HEK293 (cell line): ENCODE results near the gene JCHAIN.

ENCODE experiments used
- GLIS2 ChIP-seq: fragments of 450-650 bp; formaldehyde crosslinking; IDR thresholded peaks from 2 replicates; pipeline ENCODE4 v1.5.1; 2016; ENCODE audit warnings: missing biosample characterization, missing genetic modification characterization
- HOXC10 ChIP-seq: sonication (generic); formaldehyde crosslinking; IDR thresholded peaks from 2 replicates; pipeline ENCODE4 v1.8.1; 2023; ENCODE audit warnings: mild to moderate bottlenecking, missing genetic modification reagents
- KLF9 ChIP-seq: fragments of 450-650 bp; formaldehyde crosslinking; IDR thresholded peaks from 2 replicates; pipeline ENCODE4 v1.5.1; 2016; ENCODE audit warnings: missing biosample characterization, missing genetic modification characterization, low read depth
- WT1 ChIP-seq: fragments of 450-650 bp; formaldehyde crosslinking; IDR thresholded peaks from 2 replicates; pipeline ENCODE4 v1.5.1; 2016; ENCODE audit warnings: missing biosample characterization, missing genetic modification characterization
- ZFP41 ChIP-seq: fragments of 450-650 bp; formaldehyde crosslinking; IDR thresholded peaks from 2 replicates; pipeline ENCODE4 v1.5.1; 2016; ENCODE audit warnings: missing biosample characterization, missing genetic modification characterization, borderline replicate concordance
- ZFP69B ChIP-seq: fragments of 450-650 bp; formaldehyde crosslinking; IDR thresholded peaks from 2 replicates; pipeline ENCODE4 v1.5.1; 2016; ENCODE audit warnings: missing biosample characterization, missing genetic modification characterization
- ZNF302 ChIP-seq: fragments of 450-650 bp; formaldehyde crosslinking; IDR thresholded peaks from 2 replicates; pipeline ENCODE4 v1.5.1; 2016; ENCODE audit warnings: missing biosample characterization, missing genetic modification characterization, low read depth
- ZNF350 ChIP-seq: fragments of 450-650 bp; formaldehyde crosslinking; IDR thresholded peaks from 2 replicates; pipeline ENCODE4 v1.5.0; 2017; ENCODE audit warnings: missing biosample characterization, mild to moderate bottlenecking, missing genetic modification characterization
- ZNF473 ChIP-seq: fragments of 450-650 bp; formaldehyde crosslinking; IDR thresholded peaks from 2 replicates; pipeline ENCODE4 v1.5.1; 2017; ENCODE audit warnings: missing biosample characterization, missing genetic modification characterization
- ZNF48 ChIP-seq: fragments of 450-650 bp; formaldehyde crosslinking; IDR thresholded peaks from 2 replicates; pipeline ENCODE4 v1.5.1; 2016; ENCODE audit warnings: missing biosample characterization, missing genetic modification characterization
- ZNF654 ChIP-seq: fragments of 450-650 bp; formaldehyde crosslinking; IDR thresholded peaks from 2 replicates; pipeline ENCODE4 v1.5.1; 2016; ENCODE audit warnings: low read depth, missing biosample characterization, missing genetic modification characterization
- ZSCAN23 ChIP-seq: fragments of 450-650 bp; formaldehyde crosslinking; IDR thresholded peaks from 2 replicates; pipeline ENCODE4 v1.5.1; 2016; ENCODE audit warnings: missing biosample characterization, missing genetic modification characterization
- TF ChIP-seq, protein P1 (sequence below): fragments of 450-650 bp; formaldehyde crosslinking; IDR thresholded peaks from 2 replicates; pipeline ENCODE4 v1.5.1; 2017; ENCODE audit warnings: missing biosample characterization, missing genetic modification characterization
- TF ChIP-seq, protein P2 (sequence below): fragments of 450-650 bp; formaldehyde crosslinking; IDR thresholded peaks from 2 replicates; pipeline ENCODE4 v1.5.1; 2016; ENCODE audit warnings: missing biosample characterization, missing genetic modification characterization
- TF ChIP-seq, protein P3 (sequence below): sonication (generic); formaldehyde crosslinking; IDR thresholded peaks from 2 replicates; pipeline ENCODE4 v1.8.1; 2022; ENCODE audit warnings: mild to moderate bottlenecking, moderate library complexity, missing genetic modification reagents
- TF ChIP-seq, protein P4 (sequence below): fragments of 450-650 bp; formaldehyde crosslinking; IDR thresholded peaks from 2 replicates; pipeline ENCODE4 v1.5.1; 2016; ENCODE audit warnings: missing biosample characterization, missing genetic modification characterization, borderline replicate concordance
- TF ChIP-seq, protein P5 (sequence below): fragments of 450-650 bp; formaldehyde crosslinking; IDR thresholded peaks from 2 replicates; pipeline ENCODE4 v1.5.1; 2016; ENCODE audit warnings: missing biosample characterization, missing genetic modification characterization
- TF ChIP-seq, protein P6 (sequence below): fragments of 450-650 bp; formaldehyde crosslinking; IDR thresholded peaks from 2 replicates; pipeline ENCODE4 v1.5.1; 2016; ENCODE audit warnings: missing biosample characterization, missing genetic modification characterization, borderline replicate concordance
- TF ChIP-seq, protein P7 (sequence below): fragments of 450-650 bp; formaldehyde crosslinking; IDR thresholded peaks from 2 replicates; pipeline ENCODE4 v1.5.1; 2016; ENCODE audit warnings: missing biosample characterization, missing genetic modification characterization

JCHAIN gene

DNA sequence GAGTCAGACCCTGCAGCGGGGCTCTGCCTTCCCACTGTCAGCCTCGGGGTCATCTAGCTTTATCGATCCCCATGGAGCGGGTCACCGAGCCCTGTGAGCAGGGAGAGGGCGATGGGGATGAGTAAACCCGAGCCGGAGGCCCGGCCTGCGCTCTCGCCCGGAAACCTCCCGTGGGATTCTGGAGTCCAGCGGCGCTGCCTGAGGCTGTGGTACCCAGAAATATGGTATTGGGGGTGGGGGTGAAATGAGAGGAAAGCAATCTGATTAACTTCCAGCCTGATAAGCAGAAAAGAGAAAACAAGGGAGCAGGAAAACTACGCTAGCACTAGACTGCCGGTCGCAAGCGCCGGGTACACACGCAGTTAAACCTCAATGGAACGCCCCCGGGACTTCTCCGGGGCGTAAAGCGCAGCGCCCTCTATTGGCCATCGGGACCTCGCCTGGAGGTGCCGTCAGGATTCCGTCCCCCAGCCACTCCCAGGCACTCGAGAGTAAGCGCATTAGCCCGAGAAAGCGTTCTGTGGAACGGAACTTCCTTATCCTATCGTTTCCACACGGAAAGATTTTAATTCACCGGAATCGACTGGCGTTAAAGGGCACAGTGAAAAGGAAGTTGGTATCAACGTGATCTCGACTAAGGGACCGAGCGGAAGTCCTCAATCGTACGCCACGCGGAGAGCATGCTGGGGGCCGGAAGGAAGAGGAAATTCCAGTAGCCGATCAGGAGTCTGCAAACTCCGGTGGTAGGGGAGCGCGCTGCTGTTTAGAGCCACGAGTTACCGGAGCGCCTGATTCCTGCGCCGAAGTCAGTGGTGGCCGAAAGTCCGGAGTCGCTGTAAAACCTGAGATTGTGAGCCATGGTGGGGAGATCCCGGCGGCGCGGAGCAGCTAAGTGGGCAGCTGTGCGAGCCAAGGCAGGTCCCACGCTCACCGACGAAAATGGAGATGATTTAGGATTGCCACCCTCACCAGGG lies 21.8 kb upstream of the JCHAIN start, which contains the start of gene UTP3 (continued):
- TF ChIP-seq, protein P1, sequence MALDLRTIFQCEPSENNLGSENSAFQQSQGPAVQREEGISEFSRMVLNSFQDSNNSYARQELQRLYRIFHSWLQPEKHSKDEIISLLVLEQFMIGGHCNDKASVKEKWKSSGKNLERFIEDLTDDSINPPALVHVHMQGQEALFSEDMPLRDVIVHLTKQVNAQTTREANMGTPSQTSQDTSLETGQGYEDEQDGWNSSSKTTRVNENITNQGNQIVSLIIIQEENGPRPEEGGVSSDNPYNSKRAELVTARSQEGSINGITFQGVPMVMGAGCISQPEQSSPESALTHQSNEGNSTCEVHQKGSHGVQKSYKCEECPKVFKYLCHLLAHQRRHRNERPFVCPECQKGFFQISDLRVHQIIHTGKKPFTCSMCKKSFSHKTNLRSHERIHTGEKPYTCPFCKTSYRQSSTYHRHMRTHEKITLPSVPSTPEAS = peak; percentile 63; the same call in 1 of the 2 replicates
- TF ChIP-seq ZNF302 (tag by site-specific recombination) = no peak
- TF ChIP-seq ZNF350 (tag by site-specific recombination) = no peak
- TF ChIP-seq, protein P2, sequence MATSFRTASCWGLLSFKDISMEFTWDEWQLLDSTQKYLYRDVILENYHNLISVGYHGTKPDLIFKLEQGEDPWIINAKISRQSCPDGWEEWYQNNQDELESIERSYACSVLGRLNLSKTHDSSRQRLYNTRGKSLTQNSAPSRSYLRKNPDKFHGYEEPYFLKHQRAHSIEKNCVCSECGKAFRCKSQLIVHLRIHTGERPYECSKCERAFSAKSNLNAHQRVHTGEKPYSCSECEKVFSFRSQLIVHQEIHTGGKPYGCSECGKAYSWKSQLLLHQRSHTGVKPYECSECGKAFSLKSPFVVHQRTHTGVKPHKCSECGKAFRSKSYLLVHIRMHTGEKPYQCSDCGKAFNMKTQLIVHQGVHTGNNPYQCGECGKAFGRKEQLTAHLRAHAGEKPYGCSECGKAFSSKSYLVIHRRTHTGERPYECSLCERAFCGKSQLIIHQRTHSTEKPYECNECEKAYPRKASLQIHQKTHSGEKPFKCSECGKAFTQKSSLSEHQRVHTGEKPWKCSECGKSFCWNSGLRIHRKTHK (tag by site-specific recombination) = no peak
- peak; percentile 40; the same call in 1 of the 2 replicates for TF ChIP-seq WT1 (tag by site-specific recombination)
- peak; percentile 52; the same call in 1 of the 2 replicates for TF ChIP-seq GLIS2
- peak; percentile 69 for TF ChIP-seq KLF9 (tag by site-specific recombination)
- TF ChIP-seq, protein P3, sequence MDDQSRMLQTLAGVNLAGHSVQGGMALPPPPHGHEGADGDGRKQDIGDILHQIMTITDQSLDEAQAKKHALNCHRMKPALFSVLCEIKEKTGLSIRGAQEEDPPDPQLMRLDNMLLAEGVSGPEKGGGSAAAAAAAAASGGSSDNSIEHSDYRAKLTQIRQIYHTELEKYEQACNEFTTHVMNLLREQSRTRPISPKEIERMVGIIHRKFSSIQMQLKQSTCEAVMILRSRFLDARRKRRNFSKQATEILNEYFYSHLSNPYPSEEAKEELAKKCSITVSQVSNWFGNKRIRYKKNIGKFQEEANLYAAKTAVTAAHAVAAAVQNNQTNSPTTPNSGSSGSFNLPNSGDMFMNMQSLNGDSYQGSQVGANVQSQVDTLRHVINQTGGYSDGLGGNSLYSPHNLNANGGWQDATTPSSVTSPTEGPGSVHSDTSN (CRISPR knock-in tag) = no peak
- peak; percentile 52; the same call in 1 of the 2 replicates for TF ChIP-seq ZNF654 (tag by site-specific recombination)
- TF ChIP-seq ZNF48 = no peak
- no peak for TF ChIP-seq ZNF473 (tag by site-specific recombination)
- peak; percentile 88 for TF ChIP-seq ZFP69B (tag by site-specific recombination)
- TF ChIP-seq, protein P4, sequence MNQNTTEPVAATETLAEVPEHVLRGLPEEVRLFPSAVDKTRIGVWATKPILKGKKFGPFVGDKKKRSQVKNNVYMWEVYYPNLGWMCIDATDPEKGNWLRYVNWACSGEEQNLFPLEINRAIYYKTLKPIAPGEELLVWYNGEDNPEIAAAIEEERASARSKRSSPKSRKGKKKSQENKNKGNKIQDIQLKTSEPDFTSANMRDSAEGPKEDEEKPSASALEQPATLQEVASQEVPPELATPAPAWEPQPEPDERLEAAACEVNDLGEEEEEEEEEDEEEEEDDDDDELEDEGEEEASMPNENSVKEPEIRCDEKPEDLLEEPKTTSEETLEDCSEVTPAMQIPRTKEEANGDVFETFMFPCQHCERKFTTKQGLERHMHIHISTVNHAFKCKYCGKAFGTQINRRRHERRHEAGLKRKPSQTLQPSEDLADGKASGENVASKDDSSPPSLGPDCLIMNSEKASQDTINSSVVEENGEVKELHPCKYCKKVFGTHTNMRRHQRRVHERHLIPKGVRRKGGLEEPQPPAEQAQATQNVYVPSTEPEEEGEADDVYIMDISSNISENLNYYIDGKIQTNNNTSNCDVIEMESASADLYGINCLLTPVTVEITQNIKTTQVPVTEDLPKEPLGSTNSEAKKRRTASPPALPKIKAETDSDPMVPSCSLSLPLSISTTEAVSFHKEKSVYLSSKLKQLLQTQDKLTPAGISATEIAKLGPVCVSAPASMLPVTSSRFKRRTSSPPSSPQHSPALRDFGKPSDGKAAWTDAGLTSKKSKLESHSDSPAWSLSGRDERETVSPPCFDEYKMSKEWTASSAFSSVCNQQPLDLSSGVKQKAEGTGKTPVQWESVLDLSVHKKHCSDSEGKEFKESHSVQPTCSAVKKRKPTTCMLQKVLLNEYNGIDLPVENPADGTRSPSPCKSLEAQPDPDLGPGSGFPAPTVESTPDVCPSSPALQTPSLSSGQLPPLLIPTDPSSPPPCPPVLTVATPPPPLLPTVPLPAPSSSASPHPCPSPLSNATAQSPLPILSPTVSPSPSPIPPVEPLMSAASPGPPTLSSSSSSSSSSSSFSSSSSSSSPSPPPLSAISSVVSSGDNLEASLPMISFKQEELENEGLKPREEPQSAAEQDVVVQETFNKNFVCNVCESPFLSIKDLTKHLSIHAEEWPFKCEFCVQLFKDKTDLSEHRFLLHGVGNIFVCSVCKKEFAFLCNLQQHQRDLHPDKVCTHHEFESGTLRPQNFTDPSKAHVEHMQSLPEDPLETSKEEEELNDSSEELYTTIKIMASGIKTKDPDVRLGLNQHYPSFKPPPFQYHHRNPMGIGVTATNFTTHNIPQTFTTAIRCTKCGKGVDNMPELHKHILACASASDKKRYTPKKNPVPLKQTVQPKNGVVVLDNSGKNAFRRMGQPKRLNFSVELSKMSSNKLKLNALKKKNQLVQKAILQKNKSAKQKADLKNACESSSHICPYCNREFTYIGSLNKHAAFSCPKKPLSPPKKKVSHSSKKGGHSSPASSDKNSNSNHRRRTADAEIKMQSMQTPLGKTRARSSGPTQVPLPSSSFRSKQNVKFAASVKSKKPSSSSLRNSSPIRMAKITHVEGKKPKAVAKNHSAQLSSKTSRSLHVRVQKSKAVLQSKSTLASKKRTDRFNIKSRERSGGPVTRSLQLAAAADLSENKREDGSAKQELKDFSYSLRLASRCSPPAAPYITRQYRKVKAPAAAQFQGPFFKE = no peak
- TF ChIP-seq, protein P5, sequence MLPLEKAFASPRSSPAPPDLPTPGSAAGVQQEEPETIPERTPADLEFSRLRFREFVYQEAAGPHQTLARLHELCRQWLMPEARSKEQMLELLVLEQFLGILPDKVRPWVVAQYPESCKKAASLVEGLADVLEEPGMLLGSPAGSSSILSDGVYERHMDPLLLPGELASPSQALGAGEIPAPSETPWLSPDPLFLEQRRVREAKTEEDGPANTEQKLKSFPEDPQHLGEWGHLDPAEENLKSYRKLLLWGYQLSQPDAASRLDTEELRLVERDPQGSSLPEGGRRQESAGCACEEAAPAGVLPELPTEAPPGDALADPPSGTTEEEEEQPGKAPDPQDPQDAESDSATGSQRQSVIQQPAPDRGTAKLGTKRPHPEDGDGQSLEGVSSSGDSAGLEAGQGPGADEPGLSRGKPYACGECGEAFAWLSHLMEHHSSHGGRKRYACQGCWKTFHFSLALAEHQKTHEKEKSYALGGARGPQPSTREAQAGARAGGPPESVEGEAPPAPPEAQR (tag by site-specific recombination) = peak; percentile 84
- TF ChIP-seq, protein P6, sequence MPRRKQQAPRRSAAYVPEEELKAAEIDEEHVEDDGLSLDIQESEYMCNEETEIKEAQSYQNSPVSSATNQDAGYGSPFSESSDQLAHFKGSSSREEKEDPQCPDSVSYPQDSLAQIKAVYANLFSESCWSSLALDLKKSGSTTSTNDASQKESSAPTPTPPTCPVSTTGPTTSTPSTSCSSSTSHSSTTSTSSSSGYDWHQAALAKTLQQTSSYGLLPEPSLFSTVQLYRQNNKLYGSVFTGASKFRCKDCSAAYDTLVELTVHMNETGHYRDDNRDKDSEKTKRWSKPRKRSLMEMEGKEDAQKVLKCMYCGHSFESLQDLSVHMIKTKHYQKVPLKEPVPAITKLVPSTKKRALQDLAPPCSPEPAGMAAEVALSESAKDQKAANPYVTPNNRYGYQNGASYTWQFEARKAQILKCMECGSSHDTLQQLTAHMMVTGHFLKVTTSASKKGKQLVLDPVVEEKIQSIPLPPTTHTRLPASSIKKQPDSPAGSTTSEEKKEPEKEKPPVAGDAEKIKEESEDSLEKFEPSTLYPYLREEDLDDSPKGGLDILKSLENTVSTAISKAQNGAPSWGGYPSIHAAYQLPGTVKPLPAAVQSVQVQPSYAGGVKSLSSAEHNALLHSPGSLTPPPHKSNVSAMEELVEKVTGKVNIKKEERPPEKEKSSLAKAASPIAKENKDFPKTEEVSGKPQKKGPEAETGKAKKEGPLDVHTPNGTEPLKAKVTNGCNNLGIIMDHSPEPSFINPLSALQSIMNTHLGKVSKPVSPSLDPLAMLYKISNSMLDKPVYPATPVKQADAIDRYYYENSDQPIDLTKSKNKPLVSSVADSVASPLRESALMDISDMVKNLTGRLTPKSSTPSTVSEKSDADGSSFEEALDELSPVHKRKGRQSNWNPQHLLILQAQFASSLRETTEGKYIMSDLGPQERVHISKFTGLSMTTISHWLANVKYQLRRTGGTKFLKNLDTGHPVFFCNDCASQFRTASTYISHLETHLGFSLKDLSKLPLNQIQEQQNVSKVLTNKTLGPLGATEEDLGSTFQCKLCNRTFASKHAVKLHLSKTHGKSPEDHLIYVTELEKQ = peak; percentile 59; the same call in 1 of the 2 replicates
- TF ChIP-seq, protein P7, sequence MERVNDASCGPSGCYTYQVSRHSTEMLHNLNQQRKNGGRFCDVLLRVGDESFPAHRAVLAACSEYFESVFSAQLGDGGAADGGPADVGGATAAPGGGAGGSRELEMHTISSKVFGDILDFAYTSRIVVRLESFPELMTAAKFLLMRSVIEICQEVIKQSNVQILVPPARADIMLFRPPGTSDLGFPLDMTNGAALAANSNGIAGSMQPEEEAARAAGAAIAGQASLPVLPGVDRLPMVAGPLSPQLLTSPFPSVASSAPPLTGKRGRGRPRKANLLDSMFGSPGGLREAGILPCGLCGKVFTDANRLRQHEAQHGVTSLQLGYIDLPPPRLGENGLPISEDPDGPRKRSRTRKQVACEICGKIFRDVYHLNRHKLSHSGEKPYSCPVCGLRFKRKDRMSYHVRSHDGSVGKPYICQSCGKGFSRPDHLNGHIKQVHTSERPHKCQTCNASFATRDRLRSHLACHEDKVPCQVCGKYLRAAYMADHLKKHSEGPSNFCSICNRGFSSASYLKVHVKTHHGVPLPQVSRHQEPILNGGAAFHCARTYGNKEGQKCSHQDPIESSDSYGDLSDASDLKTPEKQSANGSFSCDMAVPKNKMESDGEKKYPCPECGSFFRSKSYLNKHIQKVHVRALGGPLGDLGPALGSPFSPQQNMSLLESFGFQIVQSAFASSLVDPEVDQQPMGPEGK (tag by site-specific recombination) = peak; percentile 94
- no peak for TF ChIP-seq HOXC10
- TF ChIP-seq ZSCAN23 (tag by site-specific recombination) = no peak
- no peak for TF ChIP-seq ZFP41 (tag by site-specific recombination)
